Adipocyte (in vitro differentiated cells): ENCODE results near the gene ELOVL6.
"Not testable (repeated sequence)": the region's sequence is repeated elsewhere in the genome, so short reads cannot be mapped to it uniquely, and the experiment has no call there.

ENCODE experiments used
- DNase-seq: peaks from one replicate; pipeline ENCODE4 v3.0.0-alpha.2; 2015; ENCODE audit warnings: low read depth
- H3K27me3 ChIP-seq: replicated peaks from 2 replicates; pipeline ENCODE4 v1.7.0; 2013; ENCODE audit warnings: mild to moderate bottlenecking, low read length, moderate library complexity; ENCODE audit not compliant: control insufficient read depth, insufficient read depth
- H3K36me3 ChIP-seq: 2 replicates; pipeline ENCODE4 v1.7.0; 2013; ENCODE audit warnings: low read length, mild to moderate bottlenecking, moderate library complexity; ENCODE audit not compliant: control insufficient read depth, insufficient read depth, severe bottlenecking
- H3K4me1 ChIP-seq: 2 replicates; pipeline ENCODE4 v1.7.0; 2013; ENCODE audit warnings: mild to moderate bottlenecking, low read length, moderate library complexity; ENCODE audit not compliant: control insufficient read depth, insufficient read depth
- H3K4me3 ChIP-seq: 2 replicates; pipeline ENCODE4 v1.7.0; 2013; ENCODE audit warnings: mild to moderate bottlenecking, low read length, moderate library complexity
- H3K9ac ChIP-seq: 2 replicates; pipeline ENCODE4 v1.7.0; 2013; ENCODE audit warnings: mild to moderate bottlenecking, low read length, moderate library complexity
- H3K9me3 ChIP-seq: 2 replicates; pipeline ENCODE4 v1.7.0; 2013; ENCODE audit warnings: mild to moderate bottlenecking, low read length, moderate library complexity; ENCODE audit not compliant: control insufficient read depth

ELOVL6 gene, protein sequence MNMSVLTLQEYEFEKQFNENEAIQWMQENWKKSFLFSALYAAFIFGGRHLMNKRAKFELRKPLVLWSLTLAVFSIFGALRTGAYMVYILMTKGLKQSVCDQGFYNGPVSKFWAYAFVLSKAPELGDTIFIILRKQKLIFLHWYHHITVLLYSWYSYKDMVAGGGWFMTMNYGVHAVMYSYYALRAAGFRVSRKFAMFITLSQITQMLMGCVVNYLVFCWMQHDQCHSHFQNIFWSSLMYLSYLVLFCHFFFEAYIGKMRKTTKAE

DNA sequence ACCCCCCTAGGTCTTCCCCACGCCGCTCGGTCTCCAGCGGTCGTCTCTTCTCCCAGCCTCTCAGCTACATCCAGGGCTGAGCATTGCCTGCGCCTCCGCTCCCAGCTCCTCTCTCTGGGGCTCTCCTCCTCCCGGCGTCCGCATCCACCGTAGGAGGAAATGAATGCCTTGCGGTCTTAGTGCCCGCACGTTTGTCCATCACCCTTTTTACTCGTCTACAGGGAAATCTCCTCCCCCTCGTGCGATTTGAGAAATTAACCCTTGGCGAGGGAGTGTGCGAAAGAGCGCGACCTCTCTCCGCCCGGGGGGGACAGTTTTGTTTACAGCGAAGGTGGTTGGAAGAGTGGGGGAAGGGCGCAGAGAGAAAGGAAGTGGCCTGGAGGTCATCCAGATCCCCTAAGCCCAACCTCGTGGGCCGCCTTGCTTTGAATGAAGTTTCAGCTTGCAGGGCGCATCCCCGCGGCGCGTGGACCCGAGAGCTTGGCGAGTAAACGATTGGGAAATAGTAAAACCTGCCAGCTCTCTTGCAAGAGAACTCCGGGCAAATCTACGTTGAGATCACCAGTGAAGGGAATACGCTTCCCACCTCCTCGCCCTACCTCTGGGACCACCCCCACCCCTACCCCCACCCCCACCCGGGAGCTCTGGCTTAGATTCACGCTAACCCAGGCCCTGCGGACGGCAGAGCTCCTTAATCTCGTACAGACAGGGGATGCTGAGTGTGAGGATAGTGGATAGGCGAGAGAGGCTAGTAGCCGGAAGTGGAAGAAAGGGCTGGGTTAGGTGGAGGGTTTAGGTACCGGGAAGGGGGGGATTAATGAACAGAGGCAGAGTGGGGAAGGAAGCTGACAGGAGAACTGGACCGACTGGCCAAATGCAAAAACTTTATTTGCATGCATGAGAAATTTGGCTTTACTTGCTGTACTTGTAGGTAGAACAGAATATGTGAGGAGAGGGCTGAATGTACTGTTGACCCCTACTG, at the start of gene ELOVL6:
Gene ELOVL6, minus strand, starts transcription at position 181 of the 982 bp plus-strand sequence. CDS start 280 bp downstream, outside the sequence.
- H3K27me3 ChIP-seq = no peaks in the 10 kb centered on the region
- no peaks in the 10 kb centered on the region for H3K9me3 ChIP-seq
- peaks cover 17% of the 10 kb centered on the region for H3K4me1 ChIP-seq
- H3K36me3 ChIP-seq = no peaks in the 10 kb centered on the region
- DNase-seq = peak; percentile 86
- peak within 1 kb of the TSS; percentile 99 for H3K9ac ChIP-seq
- H3K4me3 ChIP-seq = peak within 1 kb of the TSS; percentile 91

DNA sequence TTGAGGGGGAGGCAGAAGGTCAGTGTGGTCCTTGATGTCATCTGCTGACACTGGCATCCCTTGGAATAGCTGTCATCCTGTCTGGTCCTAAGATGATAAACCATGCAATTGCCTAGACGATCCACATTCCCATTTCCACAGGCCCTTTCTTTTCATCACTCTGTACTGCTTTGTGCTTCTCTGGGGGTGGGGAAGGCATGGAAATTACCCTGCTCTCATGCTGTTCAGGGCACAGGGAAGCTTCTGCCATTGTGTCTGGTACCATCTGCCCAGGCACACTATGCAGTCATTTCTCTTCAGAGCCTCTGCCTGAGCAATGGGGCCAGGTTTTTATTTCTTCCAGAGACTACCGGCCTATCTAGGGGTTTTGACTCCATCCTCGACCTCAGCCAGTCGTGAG, 49.7 kb upstream of the ELOVL6 start:
- Histone ChIP-seq H3K27me3 (no peaks in the 10 kb centered on the region), H3K4me3 (no peak overlapping the region), H3K4me1 (peaks cover 16% of the 10 kb centered on the region), H3K36me3 (no peaks in the 10 kb centered on the region), H3K9ac (no peak overlapping the region), H3K9me3 (no peaks in the 10 kb centered on the region)
- DNase-seq = no peak

DNA sequence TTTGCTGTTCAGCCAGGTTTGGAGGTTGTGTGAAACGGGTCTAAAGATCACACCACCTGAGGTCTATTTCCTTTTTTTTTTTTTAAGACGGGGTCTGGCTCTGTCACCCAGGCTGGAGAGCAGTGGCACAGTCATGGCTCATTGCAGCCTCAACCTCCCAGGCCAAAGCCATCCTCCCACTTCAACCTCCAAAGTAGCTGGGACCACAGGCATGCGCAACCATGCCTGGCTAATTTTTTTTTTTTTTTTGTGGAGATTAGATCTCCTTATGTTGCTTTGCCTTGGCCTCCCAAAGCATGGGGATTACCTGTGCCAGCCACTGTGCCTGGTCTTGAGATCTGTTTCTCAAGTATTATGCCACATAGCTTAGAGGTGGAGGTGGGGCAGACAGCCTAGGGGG, 49.2 kb upstream of the ELOVL6 start:
- no peak overlapping the region for H3K9ac ChIP-seq
- no peaks in the 10 kb centered on the region for H3K9me3 ChIP-seq
- H3K27me3 ChIP-seq = no peaks in the 10 kb centered on the region
- no peak overlapping the region for H3K4me3 ChIP-seq
- H3K4me1 ChIP-seq = peaks cover 16% of the 10 kb centered on the region
- H3K36me3 ChIP-seq = no peaks in the 10 kb centered on the region
- DNase-seq = no peak

DNA sequence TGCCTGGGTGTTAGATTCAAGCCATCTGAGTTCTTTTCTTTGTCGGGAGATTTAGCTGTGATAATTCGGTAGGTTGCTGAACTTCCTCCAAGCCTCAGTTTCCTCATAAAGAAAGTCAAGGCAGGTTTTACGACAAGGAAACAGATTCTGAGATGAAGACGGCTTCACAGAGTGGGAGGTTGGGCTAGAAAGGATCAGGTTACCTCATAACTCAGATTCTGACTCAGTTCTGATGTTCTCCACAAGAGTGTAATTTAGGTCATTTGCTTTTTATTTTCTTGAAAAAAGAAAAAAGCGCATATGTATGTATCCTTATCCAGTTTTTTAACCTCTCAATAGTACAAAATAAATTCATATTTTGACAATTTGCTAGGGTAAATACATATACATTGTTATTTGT, 47.2 kb upstream of the ELOVL6 start:
- H3K4me3 ChIP-seq = peak overlapping the region; percentile 14
- H3K9me3 ChIP-seq = no peaks in the 10 kb centered on the region
- H3K9ac ChIP-seq = no peak overlapping the region
- H3K27me3 ChIP-seq = no peaks in the 10 kb centered on the region
- no peaks in the 10 kb centered on the region for H3K36me3 ChIP-seq
- peaks cover 16% of the 10 kb centered on the region for H3K4me1 ChIP-seq
- peak; percentile 57 for DNase-seq

DNA sequence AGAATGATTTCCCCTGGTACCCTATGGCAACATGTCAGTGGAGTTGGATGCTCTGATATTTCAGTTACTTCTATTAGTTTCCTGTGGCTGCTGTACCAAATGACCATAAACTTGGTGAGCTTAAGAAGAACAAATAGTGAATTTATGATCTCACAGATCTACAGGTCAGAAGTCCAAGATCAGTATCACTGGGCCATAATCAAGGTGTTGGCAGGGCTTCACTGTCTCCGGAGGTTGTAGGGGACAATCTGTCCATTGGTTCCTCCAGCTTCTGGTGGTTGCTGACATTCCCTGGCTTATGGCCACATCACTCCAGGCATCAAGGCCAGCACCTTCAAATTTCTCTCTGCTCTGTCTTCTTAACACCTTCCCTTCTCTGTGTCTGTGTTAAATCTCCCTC, 37.9 kb upstream of the ELOVL6 start:
- Histone ChIP-seq H3K4me3 (no peak overlapping the region), H3K4me1 (no peaks in the 10 kb centered on the region), H3K27me3 (peaks cover 13% of the 10 kb centered on the region), H3K36me3 (no peaks in the 10 kb centered on the region), H3K9ac (no peak overlapping the region), H3K9me3 (no peaks in the 10 kb centered on the region)
- no peak for DNase-seq

DNA sequence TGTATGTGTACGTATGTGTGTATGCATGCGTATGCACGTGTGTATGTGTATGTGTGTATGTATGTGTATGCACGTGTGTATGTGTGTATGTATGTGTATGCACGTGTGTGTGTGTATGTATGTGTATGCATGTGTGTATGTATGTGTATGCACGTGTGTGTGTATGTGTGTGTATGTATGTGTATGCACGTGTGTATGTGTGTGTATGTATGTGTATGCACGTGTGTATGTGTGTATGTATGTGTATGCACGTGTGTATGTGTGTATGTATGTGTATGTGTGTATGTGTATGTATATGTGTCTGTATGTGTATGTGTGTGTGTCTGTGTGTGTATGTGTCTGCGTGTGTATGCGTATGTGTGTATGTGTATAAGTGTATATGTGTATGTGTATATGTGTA, 35.2 kb upstream of the ELOVL6 start:
- H3K36me3 ChIP-seq, DNase-seq, H3K9me3 ChIP-seq, H3K4me3 ChIP-seq, H3K9ac ChIP-seq: not testable (repeated sequence)
- peaks cover 13% of the 10 kb centered on the region for H3K27me3 ChIP-seq
- peaks cover 12% of the 10 kb centered on the region for H3K4me1 ChIP-seq

DNA sequence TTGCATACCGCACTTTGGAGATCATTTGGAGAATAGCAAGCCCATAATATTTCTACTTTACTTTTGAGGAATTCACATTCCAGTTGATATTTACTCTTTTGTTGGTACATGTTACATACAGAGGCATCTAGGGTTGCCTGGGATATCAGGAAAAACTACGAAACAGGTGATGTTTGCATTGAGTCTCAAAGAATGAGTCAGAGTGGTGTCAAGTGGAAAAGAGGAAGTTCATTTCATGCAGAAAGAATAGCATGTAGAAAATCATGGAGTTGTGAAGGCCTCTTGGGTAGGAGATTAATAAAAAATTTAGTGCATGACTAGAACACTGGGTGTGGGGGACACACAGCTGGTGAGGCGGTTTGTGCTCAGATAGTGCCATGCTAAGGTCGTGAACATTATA, 33.5 kb upstream of the ELOVL6 start:
- peaks cover 9% of the 10 kb centered on the region for H3K27me3 ChIP-seq
- no peak for DNase-seq

DNA sequence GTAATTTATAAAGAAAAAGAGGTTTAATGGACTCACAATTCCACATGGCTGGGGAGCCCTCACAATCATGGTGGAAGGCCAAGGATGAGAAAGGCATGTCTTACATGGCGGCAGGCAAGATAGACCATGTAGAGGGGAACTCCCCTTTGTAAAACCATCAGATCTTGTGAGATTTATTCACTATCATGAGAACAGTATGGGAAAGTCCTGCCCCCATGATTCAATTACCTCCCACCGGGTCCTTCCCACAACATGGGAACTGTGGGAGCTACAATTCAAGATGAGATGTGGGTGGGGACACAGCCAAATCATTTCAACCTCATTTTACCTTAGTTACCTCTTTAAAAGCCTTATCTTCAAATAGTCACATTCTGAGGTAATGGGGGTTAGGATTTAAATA, 30.9 kb upstream of the ELOVL6 start:
- H3K4me1 ChIP-seq = peaks cover 12% of the 10 kb centered on the region
- no peak overlapping the region for H3K9ac ChIP-seq
- H3K9me3 ChIP-seq = no peaks in the 10 kb centered on the region
- H3K27me3 ChIP-seq = peaks cover 6% of the 10 kb centered on the region
- no peaks in the 10 kb centered on the region for H3K36me3 ChIP-seq
- DNase-seq = no peak
- no peak overlapping the region for H3K4me3 ChIP-seq

More for the DNA sequence above, 33.5 kb upstream of the ELOVL6 start:
- H3K9me3 ChIP-seq = no peaks in the 10 kb centered on the region
- H3K4me3 ChIP-seq = no peak overlapping the region
- H3K4me1 ChIP-seq = peaks cover 12% of the 10 kb centered on the region
- H3K36me3 ChIP-seq = no peaks in the 10 kb centered on the region
- no peak overlapping the region for H3K9ac ChIP-seq

DNA sequence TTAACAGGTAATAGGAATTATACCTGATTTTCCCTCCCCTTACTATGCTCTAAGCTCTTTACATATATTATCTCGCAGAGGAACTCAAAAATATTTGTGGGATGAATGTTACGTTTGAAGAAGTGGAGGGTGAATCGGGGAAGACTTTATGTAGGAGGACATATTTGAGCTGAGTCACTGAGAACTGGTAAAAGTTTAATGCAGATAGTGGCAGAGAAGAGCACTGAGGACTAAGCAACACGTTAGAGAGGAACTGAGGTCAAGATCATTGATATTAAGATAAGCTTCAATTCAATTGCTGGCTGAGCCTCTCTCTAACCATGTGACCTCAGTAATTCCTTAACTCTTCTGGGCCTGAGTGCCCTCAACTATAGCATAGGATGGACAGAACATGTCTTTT, 26.4 kb upstream of the ELOVL6 start:
- no peak overlapping the region for H3K4me3 ChIP-seq
- peak; percentile 5 for DNase-seq
- no peaks in the 10 kb centered on the region for H3K36me3 ChIP-seq
- no peak overlapping the region for H3K9ac ChIP-seq
- no peaks in the 10 kb centered on the region for H3K27me3 ChIP-seq
- no peaks in the 10 kb centered on the region for H3K9me3 ChIP-seq
- peaks cover 4% of the 10 kb centered on the region for H3K4me1 ChIP-seq

DNA sequence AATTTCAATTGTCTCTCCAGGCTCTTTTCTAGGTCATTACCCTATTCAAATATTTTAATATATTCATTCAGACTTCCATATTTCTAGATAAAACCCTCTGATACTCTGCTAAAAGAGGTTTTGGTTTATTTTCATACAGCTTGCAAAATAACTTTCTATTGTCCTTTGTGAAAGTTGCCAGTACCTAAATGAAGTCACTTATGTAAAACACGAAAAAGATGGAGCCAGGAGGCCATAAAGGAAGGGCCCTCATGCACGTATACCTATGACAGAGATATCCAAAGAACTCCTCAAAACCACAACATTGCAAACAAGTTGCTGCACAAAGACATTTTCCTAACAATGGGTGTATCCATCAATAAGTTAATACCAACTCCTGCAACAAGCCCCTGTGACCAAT, 25.7 kb upstream of the ELOVL6 start:
- no peak for DNase-seq
- no peak overlapping the region for H3K9ac ChIP-seq
- no peaks in the 10 kb centered on the region for H3K4me1 ChIP-seq
- peaks cover 2% of the 10 kb centered on the region for H3K9me3 ChIP-seq
- no peak overlapping the region for H3K4me3 ChIP-seq
- no peaks in the 10 kb centered on the region for H3K27me3 ChIP-seq
- H3K36me3 ChIP-seq = no peaks in the 10 kb centered on the region

DNA sequence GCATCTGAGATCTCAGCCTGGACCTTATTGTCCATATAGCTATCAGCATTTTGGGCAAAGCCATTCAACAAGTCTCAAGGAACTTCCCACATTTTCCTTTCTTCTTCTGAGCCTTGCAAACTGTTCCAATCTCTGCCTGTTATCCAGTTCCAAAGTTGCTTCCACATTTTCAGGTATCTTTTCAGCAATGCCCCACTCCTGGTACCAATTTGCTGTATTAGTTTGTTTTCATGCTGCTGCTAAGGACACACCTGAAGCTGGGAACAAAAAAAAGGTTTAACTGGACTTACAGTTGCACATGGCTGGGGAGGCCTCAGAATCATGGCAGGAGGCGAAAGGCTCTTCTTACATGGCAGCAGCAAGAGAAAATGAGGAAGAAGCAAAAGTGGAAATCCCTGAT, 20.5 kb upstream of the ELOVL6 start:
- H3K27me3 ChIP-seq = not testable (repeated sequence)

More for the DNA sequence above, 20.5 kb upstream of the ELOVL6 start:
- peaks cover 10% of the 10 kb centered on the region for H3K4me1 ChIP-seq
- H3K9me3 ChIP-seq = peaks cover 12% of the 10 kb centered on the region
- H3K9ac ChIP-seq, DNase-seq, H3K36me3 ChIP-seq, H3K4me3 ChIP-seq: not testable (repeated sequence)
